ENCODE measurements around the gene SLC35E1. TPM values are rescaled to one million over a fixed set of nuclear protein-coding genes. Genes with fewer than 3 reads are reported as not detected.
A peak's percentile ranks its signal among the peaks of the same experiment; 100 is the strongest.

SLC35E1 gene
- total RNA-seq, 1 experiment from 2014 or later, result 28.5 TPM

- TF ChIP-seq ARID4B (CRISPR knock-in tag; IDR thresholded peaks at IDR 0.05; ENCODE audit: borderline replicate concordance) (no peak), ZNF423 (CRISPR knock-in tag; IDR thresholded peaks at IDR 0.05) (no peak), ZBTB43 (CRISPR knock-in tag; IDR thresholded peaks at IDR 0.05) (no peak), GRHL2 (CRISPR knock-in tag; IDR thresholded peaks at IDR 0.05; ENCODE audit: insufficient replicate concordance, severe bottlenecking) (no peak), ZNF219 (CRISPR knock-in tag; IDR thresholded peaks at IDR 0.05; ENCODE audit: borderline replicate concordance) (no peak), JAZF1 (CRISPR knock-in tag; IDR thresholded peaks at IDR 0.05) (no peak), ETV6 (CRISPR knock-in tag; IDR thresholded peaks at IDR 0.05) (no peak), CREM (CRISPR knock-in tag; IDR thresholded peaks at IDR 0.05) (no peak), EMX1 (CRISPR knock-in tag; IDR thresholded peaks at IDR 0.05) (no peak)
- TF ChIP-seq, protein P1, sequence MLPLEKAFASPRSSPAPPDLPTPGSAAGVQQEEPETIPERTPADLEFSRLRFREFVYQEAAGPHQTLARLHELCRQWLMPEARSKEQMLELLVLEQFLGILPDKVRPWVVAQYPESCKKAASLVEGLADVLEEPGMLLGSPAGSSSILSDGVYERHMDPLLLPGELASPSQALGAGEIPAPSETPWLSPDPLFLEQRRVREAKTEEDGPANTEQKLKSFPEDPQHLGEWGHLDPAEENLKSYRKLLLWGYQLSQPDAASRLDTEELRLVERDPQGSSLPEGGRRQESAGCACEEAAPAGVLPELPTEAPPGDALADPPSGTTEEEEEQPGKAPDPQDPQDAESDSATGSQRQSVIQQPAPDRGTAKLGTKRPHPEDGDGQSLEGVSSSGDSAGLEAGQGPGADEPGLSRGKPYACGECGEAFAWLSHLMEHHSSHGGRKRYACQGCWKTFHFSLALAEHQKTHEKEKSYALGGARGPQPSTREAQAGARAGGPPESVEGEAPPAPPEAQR (CRISPR knock-in tag; IDR thresholded peaks at IDR 0.05), result no peak
- TF ChIP-seq, protein P2, sequence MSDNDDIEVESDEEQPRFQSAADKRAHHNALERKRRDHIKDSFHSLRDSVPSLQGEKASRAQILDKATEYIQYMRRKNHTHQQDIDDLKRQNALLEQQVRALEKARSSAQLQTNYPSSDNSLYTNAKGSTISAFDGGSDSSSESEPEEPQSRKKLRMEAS (CRISPR knock-in tag; IDR thresholded peaks at IDR 0.05), result no peak
- TF ChIP-seq, protein P3, sequence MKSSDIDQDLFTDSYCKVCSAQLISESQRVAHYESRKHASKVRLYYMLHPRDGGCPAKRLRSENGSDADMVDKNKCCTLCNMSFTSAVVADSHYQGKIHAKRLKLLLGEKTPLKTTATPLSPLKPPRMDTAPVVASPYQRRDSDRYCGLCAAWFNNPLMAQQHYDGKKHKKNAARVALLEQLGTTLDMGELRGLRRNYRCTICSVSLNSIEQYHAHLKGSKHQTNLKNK (CRISPR knock-in tag; IDR thresholded peaks at IDR 0.05), result no peak
Observed at GRCh38 chr19:16600824-16601223, 28.6 kb upstream of the SLC35E1 start (continued).

GRCh38 chr19:16599655-16600346, 27.6 kb upstream of the SLC35E1 start:
- Mint-ChIP-seq H3K36me3 (no peaks in the 10 kb centered on the region), H3K27ac (peak overlapping the region; percentile 32), H3K4me1 (no peaks in the 10 kb centered on the region), H3K27me3 (ENCODE audit: low read depth) (no peaks in the 10 kb centered on the region), H3K9me3 (no peaks in the 10 kb centered on the region), H3K4me3 (no peak overlapping the region)
- no peak for ATAC-seq
- ChIA-PET POLR2A (no interaction called here), CTCF (interaction anchor here (2.8 kb wide), 1 partner anchor 12 kb away, joined by 6 read pairs; no protein-coding TSS in a partner anchor)
- DNase-seq (ENCODE audit: low spot score), result no peak
- no peak for TF ChIP-seq SP1 (CRISPR knock-in tag; conservative IDR thresholded peaks at IDR 0.05)
- TF ChIP-seq NFE2L1 (CRISPR knock-in tag; IDR thresholded peaks at IDR 0.05), result no peak
- no peak for TF ChIP-seq FOXP4 (CRISPR knock-in tag; IDR thresholded peaks at IDR 0.05)
- TF ChIP-seq ZNF396 (CRISPR knock-in tag; IDR thresholded peaks at IDR 0.05; ENCODE audit: borderline replicate concordance), result no peak
- TF ChIP-seq E2F4 (CRISPR knock-in tag; IDR thresholded peaks at IDR 0.05; ENCODE audit: borderline replicate concordance, low read depth), result no peak
- TF ChIP-seq, protein P4, sequence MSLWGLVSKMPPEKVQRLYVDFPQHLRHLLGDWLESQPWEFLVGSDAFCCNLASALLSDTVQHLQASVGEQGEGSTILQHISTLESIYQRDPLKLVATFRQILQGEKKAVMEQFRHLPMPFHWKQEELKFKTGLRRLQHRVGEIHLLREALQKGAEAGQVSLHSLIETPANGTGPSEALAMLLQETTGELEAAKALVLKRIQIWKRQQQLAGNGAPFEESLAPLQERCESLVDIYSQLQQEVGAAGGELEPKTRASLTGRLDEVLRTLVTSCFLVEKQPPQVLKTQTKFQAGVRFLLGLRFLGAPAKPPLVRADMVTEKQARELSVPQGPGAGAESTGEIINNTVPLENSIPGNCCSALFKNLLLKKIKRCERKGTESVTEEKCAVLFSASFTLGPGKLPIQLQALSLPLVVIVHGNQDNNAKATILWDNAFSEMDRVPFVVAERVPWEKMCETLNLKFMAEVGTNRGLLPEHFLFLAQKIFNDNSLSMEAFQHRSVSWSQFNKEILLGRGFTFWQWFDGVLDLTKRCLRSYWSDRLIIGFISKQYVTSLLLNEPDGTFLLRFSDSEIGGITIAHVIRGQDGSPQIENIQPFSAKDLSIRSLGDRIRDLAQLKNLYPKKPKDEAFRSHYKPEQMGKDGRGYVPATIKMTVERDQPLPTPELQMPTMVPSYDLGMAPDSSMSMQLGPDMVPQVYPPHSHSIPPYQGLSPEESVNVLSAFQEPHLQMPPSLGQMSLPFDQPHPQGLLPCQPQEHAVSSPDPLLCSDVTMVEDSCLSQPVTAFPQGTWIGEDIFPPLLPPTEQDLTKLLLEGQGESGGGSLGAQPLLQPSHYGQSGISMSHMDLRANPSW (CRISPR knock-in tag; conservative IDR thresholded peaks at IDR 0.05; ENCODE audit: low read depth), result no peak
- TF ChIP-seq ELF4 (CRISPR knock-in tag; IDR thresholded peaks at IDR 0.05; ENCODE audit: low read depth), result no peak
- no peak for TF ChIP-seq ATF1 (CRISPR knock-in tag; IDR thresholded peaks at IDR 0.05)
- TF ChIP-seq FOXK1 (CRISPR knock-in tag; IDR thresholded peaks at IDR 0.05), result no peak
